ENCODE measurements around the gene YWHAE. TPM values are rescaled to one million over a fixed set of nuclear protein-coding genes. Genes with fewer than 3 reads are reported as not detected.
A peak's percentile ranks its signal among the peaks of the same experiment; 100 is the strongest.
"Not testable (repeated sequence)": the region's sequence is repeated elsewhere in the genome, so short reads cannot be mapped to it uniquely, and the experiment has no call there.

Gene YWHAE
- total RNA-seq, 1 experiment from 2014 or later: 293 TPM

DNA sequence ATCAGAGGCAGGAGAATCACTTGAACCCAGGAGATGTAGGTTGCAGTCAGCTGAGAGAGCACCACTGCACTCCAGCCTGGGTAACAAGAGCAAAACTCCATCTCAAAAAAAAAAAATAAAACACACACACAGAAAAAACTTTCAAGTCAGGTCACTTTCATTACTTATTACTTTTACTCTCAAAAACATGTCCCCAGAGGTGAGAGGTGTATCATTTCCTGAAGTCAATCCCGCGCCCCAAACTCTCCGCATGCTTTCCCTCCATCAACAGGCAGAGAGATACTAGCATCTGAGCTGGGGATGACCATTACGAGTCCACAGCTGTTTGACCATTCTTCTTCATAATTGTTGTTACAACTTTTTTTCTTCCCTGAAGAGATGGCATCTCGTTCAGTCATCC is 48.7 kb downstream of the YWHAE start:
- in situ Hi-C loops (cut with HindIII; ENCODE audit: low sequenced_read_pairs): no loop called here

DNA sequence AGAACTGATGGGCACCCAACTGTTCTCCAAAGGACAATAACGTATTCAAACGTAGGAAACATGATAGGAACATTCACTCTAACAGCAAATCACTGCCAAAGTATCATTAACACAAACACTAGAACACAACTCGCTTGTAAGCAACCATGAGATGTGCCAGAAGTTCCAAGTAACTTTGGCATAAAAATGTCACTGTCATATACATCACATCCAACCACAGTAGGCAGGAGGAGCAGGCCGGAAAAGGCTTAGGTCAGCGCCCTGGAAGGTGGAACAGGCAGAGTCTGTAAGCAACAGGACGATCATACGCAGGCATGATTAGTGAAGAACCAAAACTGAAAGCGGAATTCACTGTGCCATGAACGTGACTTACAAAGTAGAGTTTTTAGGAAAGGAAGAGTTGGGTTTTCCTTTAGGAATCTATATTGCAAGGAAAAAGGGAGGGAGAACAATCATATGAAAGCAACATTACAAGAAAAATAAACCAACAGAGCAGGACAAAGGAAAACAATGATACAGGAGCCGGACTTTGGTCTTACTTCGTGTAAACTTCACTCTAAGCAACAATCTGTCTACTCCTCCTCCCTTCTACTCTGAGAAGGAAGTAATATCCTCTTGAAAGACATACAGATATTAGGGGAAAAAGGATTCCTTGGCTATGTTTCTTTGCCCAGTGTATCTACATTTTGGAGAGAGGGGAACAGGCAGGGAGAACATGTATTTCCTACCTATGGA is 52.3 kb downstream of the YWHAE start:
- in situ Hi-C loops (cut with HindIII; ENCODE audit: low sequenced_read_pairs): no loop called here

More for the DNA sequence above, 48.7 kb downstream of the YWHAE start:
- no peak for DNase-seq (ENCODE audit: low spot score)

DNA sequence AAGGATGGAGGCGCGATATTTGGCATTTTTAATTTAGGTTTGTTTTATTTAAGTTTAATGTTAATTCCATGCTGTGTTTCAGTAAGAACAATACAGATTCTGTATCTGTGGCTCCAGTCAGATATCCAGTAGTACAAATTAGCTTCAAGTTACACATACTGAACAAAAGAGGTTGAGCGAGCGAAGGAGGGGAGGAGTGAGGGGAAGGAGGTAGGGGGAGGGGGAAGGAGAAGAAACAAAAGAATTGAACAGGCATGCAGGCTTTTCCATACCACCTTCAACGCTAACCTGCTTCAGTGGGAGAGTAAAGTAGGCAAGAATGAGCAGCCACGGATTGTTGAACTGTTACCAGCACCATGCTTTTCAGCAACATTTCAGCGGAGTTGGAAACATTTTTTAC is 55.5 kb downstream of the YWHAE start:
- no peak for DNase-seq (ENCODE audit: low spot score)
- in situ Hi-C loops (cut with HindIII; ENCODE audit: low sequenced_read_pairs): no loop called here

More for the DNA sequence above, 52.3 kb downstream of the YWHAE start:
- peak; percentile 40 for DNase-seq (ENCODE audit: low spot score)

DNA sequence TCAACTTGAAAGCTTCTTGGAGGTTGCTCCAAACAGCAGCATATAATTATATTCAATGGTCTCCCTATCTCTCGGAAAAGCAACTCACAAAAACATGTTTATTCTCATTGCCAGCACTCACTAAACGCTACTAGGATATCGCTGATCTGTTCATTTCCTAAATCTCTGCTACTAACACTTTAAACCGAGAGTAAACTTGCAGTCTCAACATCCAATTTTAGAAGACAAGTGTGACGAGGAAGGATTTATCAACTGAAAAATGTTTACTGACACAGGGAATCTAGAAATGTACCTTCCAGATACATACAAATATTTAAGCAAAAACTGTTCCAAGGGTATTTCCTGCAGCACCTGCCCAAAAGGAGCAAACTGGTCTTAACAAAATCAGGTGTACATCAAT is 56.5 kb downstream of the YWHAE start:
- DNase-seq (ENCODE audit: low spot score): no peak
- in situ Hi-C loops (cut with HindIII; ENCODE audit: low sequenced_read_pairs): no loop called here

DNA sequence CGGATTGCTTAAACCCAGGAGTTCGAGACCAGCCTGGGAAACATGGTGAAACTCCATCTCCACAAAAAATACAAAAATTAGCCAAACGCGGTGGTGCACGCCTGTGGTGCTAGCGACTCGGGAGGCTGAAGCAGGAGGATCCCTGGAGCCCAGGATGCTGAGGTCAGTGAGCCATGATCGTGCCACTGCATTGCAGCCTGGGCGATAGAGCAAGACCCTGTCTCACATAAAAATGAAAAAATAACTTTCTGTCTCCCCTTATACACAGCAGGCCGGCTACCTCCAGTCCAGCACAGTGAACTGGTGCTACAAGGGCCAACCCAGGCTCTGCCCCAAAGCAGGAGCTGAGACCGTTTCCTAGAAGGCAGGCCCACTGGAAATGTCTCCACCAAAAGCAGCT is 59.7 kb downstream of the YWHAE start:
- in situ Hi-C loops (cut with HindIII; ENCODE audit: low sequenced_read_pairs): no loop called here

DNA sequence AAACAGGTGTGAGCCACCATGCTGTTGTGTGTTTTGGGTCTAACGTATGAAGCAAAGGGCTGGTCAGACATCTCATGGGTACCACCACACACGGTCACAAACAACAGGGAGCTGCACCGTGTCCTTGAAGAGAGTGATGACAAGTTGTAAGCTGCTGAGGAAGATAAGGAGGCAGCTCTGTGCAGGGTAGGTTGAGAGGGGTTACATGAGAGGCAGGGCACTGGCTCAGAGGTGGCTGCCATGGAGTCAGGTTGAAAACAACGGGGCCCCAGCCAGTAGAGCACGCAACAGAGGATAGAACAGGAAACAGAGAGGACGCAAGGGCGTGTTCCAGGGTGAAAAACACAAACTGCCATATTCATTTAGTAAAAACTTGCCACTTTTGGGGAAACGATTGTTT is 68.3 kb downstream of the YWHAE start:
- DNase-seq (ENCODE audit: low spot score): no peak

More for the DNA sequence above, 59.7 kb downstream of the YWHAE start:
- DNase-seq (ENCODE audit: low spot score): no peak

DNA sequence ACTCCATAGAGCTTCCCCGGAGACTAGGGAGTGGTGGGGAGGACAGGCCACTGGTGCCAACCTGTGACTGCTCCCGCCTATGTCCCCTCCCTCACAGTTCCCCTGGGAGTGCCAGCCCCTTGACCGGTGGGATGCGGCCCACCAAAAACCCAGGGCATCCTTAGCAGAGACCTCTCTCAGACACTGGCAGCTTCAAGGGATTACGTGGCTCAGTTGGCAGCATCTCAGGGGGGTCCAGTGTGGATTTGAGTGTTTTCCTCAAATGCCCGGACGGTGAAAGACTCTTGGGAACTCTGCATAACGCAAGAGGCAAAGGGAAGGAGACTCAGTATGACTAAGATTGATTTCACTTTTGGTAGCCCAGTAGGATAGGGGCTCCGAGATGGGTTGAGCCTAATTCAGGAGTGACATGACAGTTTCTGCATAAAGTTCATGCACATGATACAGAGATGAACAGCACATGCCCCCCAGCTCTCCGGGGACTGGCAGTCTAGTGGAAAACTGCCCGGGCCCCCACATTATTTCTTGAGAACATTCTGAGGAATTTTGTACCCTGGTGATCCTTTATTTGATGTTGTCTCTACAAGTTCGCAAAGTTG is 70.2 kb downstream of the YWHAE start:
- no peak for DNase-seq (ENCODE audit: low spot score)
- in situ Hi-C loops (cut with HindIII; ENCODE audit: low sequenced_read_pairs): no loop called here

More for the DNA sequence above, 68.3 kb downstream of the YWHAE start:
- in situ Hi-C loops (cut with HindIII; ENCODE audit: low sequenced_read_pairs): no loop called here

DNA sequence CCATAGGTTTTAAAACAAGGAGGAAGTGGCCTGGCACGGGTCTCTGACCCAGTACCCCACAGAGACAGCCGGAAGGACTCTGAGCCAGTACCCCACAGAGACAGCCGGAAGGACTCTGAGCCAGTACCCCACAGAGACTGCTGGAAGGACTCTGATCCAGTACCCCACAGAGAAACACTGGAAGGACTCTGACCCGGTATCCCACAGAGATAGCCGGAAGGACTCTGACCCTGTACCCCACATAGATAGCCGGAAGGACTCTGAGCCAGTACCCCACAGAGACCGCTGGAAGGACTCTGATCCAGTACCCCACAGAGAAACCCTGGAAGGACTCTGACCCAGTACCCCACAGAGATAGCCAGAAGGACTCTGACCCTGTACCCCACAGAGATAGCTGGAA is 71.6 kb downstream of the YWHAE start:
- in situ Hi-C loops (cut with HindIII; ENCODE audit: low sequenced_read_pairs): no loop called here

DNA sequence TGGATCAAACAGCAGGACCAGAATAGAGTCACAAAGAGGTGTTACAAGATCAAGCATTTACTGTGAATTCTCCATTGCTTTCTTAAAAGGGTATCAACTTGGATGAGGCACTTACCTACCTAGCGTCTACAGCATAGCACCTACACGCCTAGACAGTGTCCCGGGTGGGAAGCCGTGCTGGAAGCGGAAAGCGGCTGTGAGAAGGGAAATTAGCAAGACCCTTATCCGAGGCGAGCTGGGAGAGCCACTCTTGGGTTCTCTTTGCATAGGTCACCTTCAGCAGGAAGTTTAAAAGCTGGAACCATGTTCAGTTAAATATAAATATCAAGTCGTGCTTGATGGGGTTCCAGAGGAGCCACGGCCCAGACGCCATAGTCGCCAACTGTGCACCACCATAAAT is 74.3 kb downstream of the YWHAE start:
- no peak for DNase-seq (ENCODE audit: low spot score)

More for the DNA sequence above, 71.6 kb downstream of the YWHAE start:
- DNase-seq (ENCODE audit: low spot score): no peak

DNA sequence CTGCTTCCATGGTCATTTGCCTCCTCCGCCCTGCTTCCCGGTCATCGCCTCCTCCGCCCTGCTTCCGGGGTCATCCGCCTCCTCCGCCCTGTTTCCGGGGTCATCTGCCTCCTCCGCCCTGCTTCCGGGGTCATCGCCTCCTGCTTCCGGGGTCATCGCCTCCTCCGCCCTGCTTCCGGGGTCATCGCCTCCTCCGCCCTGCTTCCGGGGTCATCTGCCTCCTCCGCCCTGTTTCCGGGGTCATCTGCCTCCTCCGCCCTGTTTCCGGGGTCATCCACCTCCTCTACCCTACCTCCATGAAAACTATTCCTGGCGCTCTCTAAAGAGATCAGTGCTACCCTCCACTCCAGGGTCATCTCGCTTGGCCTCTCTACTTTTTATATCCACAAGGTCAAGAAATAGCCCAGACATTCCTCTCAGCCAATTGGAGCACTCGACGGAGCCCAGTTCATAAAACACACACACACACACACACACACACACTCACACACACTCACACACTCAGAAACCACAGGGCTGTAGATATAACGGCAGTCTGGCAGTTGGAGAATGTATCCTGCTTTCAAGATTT is 75.7 kb downstream of the YWHAE start:
- DNase-seq (ENCODE audit: low spot score): no peak
- in situ Hi-C loops (cut with HindIII; ENCODE audit: low sequenced_read_pairs): no loop called here

More for the DNA sequence above, 74.3 kb downstream of the YWHAE start:
- in situ Hi-C loops (cut with HindIII; ENCODE audit: low sequenced_read_pairs): no loop called here

DNA sequence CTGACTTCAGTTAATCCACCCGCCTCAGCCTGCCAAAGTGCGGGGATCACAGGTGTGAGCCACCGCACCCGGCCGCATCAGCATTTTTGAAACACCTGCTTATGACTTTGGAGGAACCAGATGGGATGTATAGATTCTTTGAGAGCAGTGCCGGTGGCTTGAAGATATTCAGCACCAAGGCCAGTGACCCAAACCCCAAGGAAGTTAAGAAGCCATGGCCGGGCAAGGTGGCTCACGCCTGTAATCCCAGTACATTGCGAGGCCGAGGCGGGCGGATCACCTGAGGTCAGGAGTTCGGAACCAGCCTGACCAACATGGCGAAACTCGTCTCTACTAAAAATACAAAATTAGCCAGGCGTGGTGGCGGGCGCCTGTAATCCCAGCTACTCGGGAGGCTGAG is 76.7 kb downstream of the YWHAE start:
- no peak for DNase-seq (ENCODE audit: low spot score)
- in situ Hi-C loops (cut with HindIII; ENCODE audit: low sequenced_read_pairs): no loop called here

DNA sequence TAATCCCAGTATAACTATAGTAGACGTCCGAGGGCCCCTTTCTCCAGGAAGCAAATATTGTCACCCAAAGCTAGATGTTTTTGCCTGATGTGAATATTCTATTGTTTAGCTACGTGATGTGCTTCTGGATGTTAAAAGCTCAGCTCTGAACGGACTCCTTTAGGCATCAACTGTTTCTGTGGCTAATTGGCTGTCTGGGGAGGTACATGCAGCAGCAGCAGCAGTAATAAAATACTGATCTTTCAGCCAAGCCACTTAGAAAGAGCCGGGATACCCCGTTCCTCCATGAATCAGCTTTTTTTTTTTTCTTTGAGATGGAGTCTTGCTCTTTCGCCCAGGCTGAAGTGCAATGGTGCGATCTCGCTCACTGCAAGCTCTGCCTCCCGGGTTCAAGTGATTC is 77.5 kb downstream of the YWHAE start:
- no peak for DNase-seq (ENCODE audit: low spot score)
- in situ Hi-C loops (cut with HindIII; ENCODE audit: low sequenced_read_pairs): no loop called here

DNA sequence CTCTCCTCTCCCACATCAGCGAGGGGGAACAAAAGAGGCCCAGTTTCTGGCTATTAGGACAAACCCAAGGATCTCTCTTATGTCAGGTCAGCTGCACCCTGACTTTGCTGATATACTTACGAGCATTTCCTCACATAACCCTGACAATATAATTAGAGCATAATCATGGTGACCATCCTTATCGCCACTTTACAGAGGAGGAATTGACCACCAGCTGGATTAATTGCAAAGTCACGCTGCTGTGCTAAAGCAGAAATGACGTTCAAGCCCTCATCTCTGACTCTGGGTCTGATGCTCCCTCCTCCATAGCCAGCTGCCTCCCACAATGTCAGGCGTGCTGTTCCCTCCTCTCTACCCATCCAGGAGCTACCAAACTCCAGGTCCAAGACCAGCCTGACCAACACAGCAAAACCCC is 78.0 kb downstream of the YWHAE start:
- in situ Hi-C loops (cut with HindIII; ENCODE audit: low sequenced_read_pairs): no loop called here
- DNase-seq (ENCODE audit: low spot score): no peak

DNA sequence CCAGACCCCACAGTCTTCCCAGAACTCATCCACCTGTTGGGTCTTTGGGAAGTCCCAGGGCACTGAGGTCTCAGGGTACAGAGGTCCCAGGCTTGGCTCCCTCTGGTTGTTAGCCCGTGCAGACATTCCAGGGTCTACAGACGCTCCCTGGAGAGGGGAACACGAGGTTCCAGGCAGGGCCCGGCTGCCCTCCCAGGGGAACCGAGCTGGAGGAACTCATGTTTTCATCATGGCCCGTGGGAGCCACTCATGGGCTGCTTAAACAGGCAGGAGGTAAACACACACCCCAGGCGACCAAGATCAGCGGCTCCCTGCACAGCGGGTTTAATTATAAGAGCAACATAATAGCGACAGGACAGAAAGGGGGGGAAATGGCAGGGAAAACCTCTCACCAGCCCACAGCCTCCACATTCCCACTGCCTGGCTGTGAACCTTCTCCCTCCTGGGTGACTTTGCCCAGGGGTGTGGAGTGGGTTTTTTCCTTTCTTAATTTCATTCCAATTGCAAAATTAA is 84.1 kb downstream of the YWHAE start:
- DNase-seq (ENCODE audit: low spot score): no peak
- in situ Hi-C loops (cut with HindIII; ENCODE audit: low sequenced_read_pairs): no loop called here

DNA sequence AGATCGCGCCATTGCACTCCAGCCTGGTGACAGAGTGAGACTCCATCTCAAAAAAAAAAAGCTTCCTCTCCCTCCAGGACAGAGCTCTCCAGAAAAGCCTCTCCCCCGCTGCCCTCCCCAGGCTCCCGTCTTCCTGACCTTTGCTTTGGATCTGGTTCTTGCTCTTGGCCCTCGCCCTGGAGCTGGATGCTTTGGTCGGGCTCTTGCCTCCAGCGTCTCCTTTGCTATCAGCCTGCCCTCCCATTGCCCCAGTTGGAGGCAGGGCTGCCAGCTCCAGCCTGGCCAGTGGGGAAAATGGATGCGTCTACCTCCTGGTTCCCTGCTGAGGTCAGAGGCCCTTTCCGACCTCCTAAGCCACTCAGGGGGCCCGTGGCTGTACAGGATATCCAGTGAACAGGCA is 84.6 kb downstream of the YWHAE start:
- in situ Hi-C loops (cut with HindIII; ENCODE audit: low sequenced_read_pairs): no loop called here
- no peak for DNase-seq (ENCODE audit: low spot score)

DNA sequence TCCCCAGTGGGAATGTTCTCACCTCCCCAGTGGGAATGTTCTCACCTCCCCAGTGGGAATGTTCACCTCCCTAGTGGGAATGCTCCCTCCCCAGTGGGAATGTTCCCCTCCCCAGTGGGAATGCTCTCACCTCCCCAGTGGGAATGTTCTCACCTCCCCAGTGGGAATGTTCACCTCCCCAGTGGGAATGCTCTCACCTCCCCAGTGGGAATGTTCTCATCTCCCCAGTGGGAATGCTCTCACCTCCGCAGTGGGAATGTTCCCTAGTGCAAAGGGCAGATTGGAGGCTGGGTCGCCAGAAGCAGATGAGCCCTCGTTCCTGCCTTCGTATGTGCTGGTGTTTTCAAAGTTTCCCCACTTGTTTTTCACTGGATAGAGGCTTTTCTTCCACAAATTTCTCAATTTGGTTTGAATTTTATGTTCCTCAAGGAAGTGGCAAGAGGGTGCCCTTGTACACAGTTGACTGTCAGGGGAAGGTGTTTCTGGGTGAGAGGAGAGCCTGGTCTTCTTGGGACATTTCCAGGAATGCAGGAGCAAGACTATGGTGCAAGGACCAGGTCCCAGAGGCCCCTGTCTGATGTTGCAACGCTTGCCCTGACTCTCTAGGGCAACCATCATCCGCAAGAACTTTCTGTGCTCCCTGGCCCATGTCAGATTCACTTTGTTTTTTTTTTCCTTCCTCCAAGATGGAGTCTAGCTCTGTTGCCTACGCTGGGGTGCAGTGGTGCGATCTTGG is 86.6 kb downstream of the YWHAE start:
- in situ Hi-C loops (cut with HindIII; ENCODE audit: low sequenced_read_pairs): no loop called here
- DNase-seq (ENCODE audit: low spot score): no peak

DNA sequence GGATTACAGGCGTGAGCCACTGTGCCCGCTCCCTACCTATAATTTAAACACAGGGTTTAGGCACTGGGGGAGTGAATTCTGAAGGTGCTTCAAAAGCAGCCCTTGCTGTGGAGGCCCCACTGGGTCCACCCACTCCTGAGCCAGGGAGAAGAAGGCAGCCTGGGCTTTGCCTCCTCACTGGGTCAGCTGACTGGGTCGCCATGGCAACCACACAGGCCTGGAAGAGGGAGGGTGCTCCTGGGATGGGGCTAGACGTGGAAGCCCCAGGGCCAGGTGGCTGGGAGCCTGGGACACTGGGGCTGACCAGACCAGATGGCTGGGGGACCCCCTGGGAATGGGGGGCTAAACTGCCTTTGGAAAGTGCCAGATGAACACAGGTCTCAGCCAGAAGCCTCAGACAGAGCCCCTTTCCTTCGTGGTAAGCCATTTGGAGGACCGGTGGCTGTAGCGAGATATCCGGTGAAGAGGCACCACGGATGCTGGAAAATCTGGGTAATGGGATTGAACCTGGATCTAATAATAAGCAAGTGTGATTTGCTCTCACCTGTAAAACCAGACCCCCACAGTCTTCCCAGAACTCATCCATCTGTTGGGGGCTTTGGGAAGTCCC is 87.7 kb downstream of the YWHAE start:
- in situ Hi-C loops (cut with HindIII; ENCODE audit: low sequenced_read_pairs): no loop called here
- DNase-seq (ENCODE audit: low spot score): no peak

DNA sequence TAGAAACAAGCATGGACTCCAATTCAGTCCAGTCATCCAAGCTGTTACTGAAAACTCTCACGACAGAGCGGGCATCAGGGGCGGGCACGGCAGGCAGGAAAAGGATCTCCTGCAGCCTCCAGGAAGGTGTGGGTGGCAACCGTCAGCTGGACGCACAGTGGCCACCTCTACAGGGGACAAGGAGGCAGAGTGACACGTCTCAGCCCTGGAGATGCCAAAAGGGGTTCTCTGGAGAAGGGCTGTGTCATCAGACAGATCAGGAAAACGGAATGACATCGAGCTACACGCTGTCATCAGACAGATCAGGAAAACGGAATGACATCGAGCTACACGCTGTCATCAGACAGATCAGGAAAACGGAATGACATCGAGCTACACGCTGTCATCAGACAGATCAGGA is 92.2 kb downstream of the YWHAE start:
- DNase-seq (ENCODE audit: low spot score); in situ Hi-C loops (cut with HindIII; ENCODE audit: low sequenced_read_pairs): not testable (repeated sequence)

DNA sequence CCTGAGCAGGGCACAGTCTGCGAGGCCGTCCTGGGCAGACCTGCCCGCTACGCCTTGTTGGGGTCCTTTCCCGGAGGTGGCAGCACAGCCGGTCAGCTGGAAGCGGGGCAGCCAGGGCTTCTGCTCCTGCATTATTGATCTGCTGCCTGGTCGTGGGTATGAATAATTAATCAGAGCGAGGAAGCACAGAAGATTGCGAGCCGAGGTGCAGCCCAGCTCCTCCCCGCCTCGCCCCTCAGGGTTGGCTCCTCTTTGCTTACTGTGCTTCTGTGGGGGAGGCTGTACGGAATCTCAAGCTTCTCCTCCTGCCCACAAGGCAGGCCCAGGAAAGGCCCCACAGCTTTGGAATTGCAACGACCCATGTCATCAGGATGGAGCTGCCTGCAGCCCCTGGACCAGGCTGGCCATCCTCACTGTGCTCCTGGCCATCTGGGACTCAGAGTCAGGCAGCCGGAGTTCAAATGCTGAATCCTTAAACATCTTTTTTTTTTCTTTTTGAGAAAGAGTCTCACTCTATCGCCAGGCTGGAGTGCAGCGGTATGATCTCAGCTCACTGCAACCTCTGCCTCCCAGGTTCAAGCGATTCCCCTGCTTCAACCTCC is 95.0 kb downstream of the YWHAE start:
- in situ Hi-C loops (cut with HindIII; ENCODE audit: low sequenced_read_pairs): no loop called here

More for the DNA sequence above, 95.0 kb downstream of the YWHAE start:
- no peak for DNase-seq (ENCODE audit: low spot score)

Measured in G401 (cell line).